ENCODE data around the gene SLC22A23.

SLC22A23 gene

GRCh38 chr6:3370361-3371221 lies 86.3 kb downstream of the SLC22A23 start:
- H3K36me3 Mint-ChIP-seq (ENCODE audit: low read depth), result no peaks in the 10 kb centered on the region
- no peak overlapping the region for H3K27ac Mint-ChIP-seq
- peaks cover 41% of the 10 kb centered on the region for H3K27me3 Mint-ChIP-seq
- H3K4me3 Mint-ChIP-seq, result no peak overlapping the region
- H3K9me3 Mint-ChIP-seq, result no peaks in the 10 kb centered on the region
- intact Hi-C loops (cut with micrococcal nuclease), result no loop called here
- peaks cover 41% of the 10 kb centered on the region for H3K4me1 Mint-ChIP-seq (ENCODE audit: low read depth)

GRCh38 chr6:3369985-3370360 lies 86.9 kb downstream of the SLC22A23 start:
- Mint-ChIP-seq H3K27me3 (peaks cover 46% of the 10 kb centered on the region), H3K27ac (no peak overlapping the region), H3K4me1 (ENCODE audit: low read depth) (peaks cover 41% of the 10 kb centered on the region), H3K4me3 (no peak overlapping the region), H3K36me3 (ENCODE audit: low read depth) (no peaks in the 10 kb centered on the region), H3K9me3 (no peaks in the 10 kb centered on the region)
- intact Hi-C loops (cut with micrococcal nuclease), result no loop called here

- Mint-ChIP-seq H3K4me3 (no peak overlapping the region), H3K36me3 (ENCODE audit: low read depth) (no peaks in the 10 kb centered on the region), H3K27ac (peak overlapping the region; percentile 63), H3K4me1 (ENCODE audit: low read depth) (peaks cover 41% of the 10 kb centered on the region), H3K27me3 (peaks cover 47% of the 10 kb centered on the region), H3K9me3 (no peaks in the 10 kb centered on the region)
- intact Hi-C loops (cut with micrococcal nuclease), result no loop called here
These were observed 88.2 kb downstream of the SLC22A23 start for GRCh38 chr6:3368685-3369084.

- H3K27ac Mint-ChIP-seq, result peak overlapping the region; percentile 63
- H3K4me1 Mint-ChIP-seq (ENCODE audit: low read depth), result peaks cover 36% of the 10 kb centered on the region
- no peaks in the 10 kb centered on the region for H3K36me3 Mint-ChIP-seq (ENCODE audit: low read depth)
- H3K27me3 Mint-ChIP-seq, result peaks cover 51% of the 10 kb centered on the region
- no peak overlapping the region for H3K4me3 Mint-ChIP-seq
- intact Hi-C loops (cut with micrococcal nuclease), result loop anchor here (1.0 kb wide), 1 partner anchor 11 kb away; no protein-coding TSS in a partner anchor
- H3K9me3 Mint-ChIP-seq, result no peaks in the 10 kb centered on the region
These were observed 89.2 kb downstream of the SLC22A23 start for GRCh38 chr6:3367630-3368029.

GRCh38 chr6:3366596-3367413 lies 90.0 kb downstream of the SLC22A23 start:
- H3K36me3 Mint-ChIP-seq (ENCODE audit: low read depth), result no peaks in the 10 kb centered on the region
- H3K27ac Mint-ChIP-seq, result peak overlapping the region; percentile 63
- H3K9me3 Mint-ChIP-seq, result no peaks in the 10 kb centered on the region
- no peak overlapping the region for H3K4me3 Mint-ChIP-seq
- intact Hi-C loops (cut with micrococcal nuclease), result loop anchor here (1.0 kb wide), 1 partner anchor 11 kb away; no protein-coding TSS in a partner anchor
- H3K4me1 Mint-ChIP-seq (ENCODE audit: low read depth), result peaks cover 30% of the 10 kb centered on the region
- peaks cover 46% of the 10 kb centered on the region for H3K27me3 Mint-ChIP-seq

GRCh38 chr6:3364391-3364790 lies 92.5 kb downstream of the SLC22A23 start:
- Mint-ChIP-seq H3K27me3 (peaks cover 39% of the 10 kb centered on the region), H3K27ac (peak overlapping the region; percentile 63), H3K36me3 (ENCODE audit: low read depth) (no peaks in the 10 kb centered on the region), H3K4me1 (ENCODE audit: low read depth) (peaks cover 35% of the 10 kb centered on the region), H3K4me3 (no peak overlapping the region), H3K9me3 (no peaks in the 10 kb centered on the region)
- intact Hi-C loops (cut with micrococcal nuclease), result no loop called here

GRCh38 chr6:3363296-3364025 lies 93.4 kb downstream of the SLC22A23 start:
- no peak overlapping the region for H3K4me3 Mint-ChIP-seq
- H3K4me1 Mint-ChIP-seq (ENCODE audit: low read depth), result peaks cover 27% of the 10 kb centered on the region
- peaks cover 38% of the 10 kb centered on the region for H3K27me3 Mint-ChIP-seq
- no peak overlapping the region for H3K27ac Mint-ChIP-seq
- H3K36me3 Mint-ChIP-seq (ENCODE audit: low read depth), result no peaks in the 10 kb centered on the region
- H3K9me3 Mint-ChIP-seq, result no peaks in the 10 kb centered on the region
- intact Hi-C loops (cut with micrococcal nuclease), result no loop called here

GRCh38 chr6:3361312-3362037 lies 95.4 kb downstream of the SLC22A23 start:
- Mint-ChIP-seq H3K4me1 (ENCODE audit: low read depth) (peaks cover 24% of the 10 kb centered on the region), H3K9me3 (no peaks in the 10 kb centered on the region), H3K27me3 (peaks cover 35% of the 10 kb centered on the region), H3K27ac (no peak overlapping the region), H3K4me3 (no peak overlapping the region), H3K36me3 (ENCODE audit: low read depth) (no peaks in the 10 kb centered on the region)
- intact Hi-C loops (cut with micrococcal nuclease), result no loop called here

GRCh38 chr6:3360727-3361045 lies 96.2 kb downstream of the SLC22A23 start:
- intact Hi-C loops (cut with micrococcal nuclease), result no loop called here
- Mint-ChIP-seq H3K27ac (no peak overlapping the region), H3K9me3 (no peaks in the 10 kb centered on the region), H3K4me1 (ENCODE audit: low read depth) (peaks cover 28% of the 10 kb centered on the region), H3K27me3 (peaks cover 29% of the 10 kb centered on the region), H3K36me3 (ENCODE audit: low read depth) (no peaks in the 10 kb centered on the region), H3K4me3 (no peak overlapping the region)

- Mint-ChIP-seq H3K4me1 (ENCODE audit: low read depth) (peaks cover 33% of the 10 kb centered on the region), H3K36me3 (ENCODE audit: low read depth) (no peaks in the 10 kb centered on the region), H3K27ac (no peak overlapping the region), H3K4me3 (no peak overlapping the region), H3K27me3 (peaks cover 25% of the 10 kb centered on the region), H3K9me3 (no peaks in the 10 kb centered on the region)
- intact Hi-C loops (cut with micrococcal nuclease), result no loop called here
These were observed 96.7 kb downstream of the SLC22A23 start for GRCh38 chr6:3359973-3360726.

GRCh38 chr6:3359101-3359752 lies 97.6 kb downstream of the SLC22A23 start:
- Mint-ChIP-seq H3K27me3 (peaks cover 16% of the 10 kb centered on the region), H3K9me3 (no peaks in the 10 kb centered on the region), H3K36me3 (ENCODE audit: low read depth) (no peaks in the 10 kb centered on the region), H3K4me3 (no peak overlapping the region), H3K4me1 (ENCODE audit: low read depth) (peaks cover 38% of the 10 kb centered on the region), H3K27ac (no peak overlapping the region)
- intact Hi-C loops (cut with micrococcal nuclease), result no loop called here

- Mint-ChIP-seq H3K4me3 (no peak overlapping the region), H3K9me3 (no peaks in the 10 kb centered on the region)
These were observed 98.3 kb downstream of the SLC22A23 start for GRCh38 chr6:3358413-3359100.

More at GRCh38 chr6:3358413-3359100, 98.3 kb downstream of the SLC22A23 start:
- intact Hi-C loops (cut with micrococcal nuclease), result no loop called here
- peaks cover 38% of the 10 kb centered on the region for H3K4me1 Mint-ChIP-seq (ENCODE audit: low read depth)
- H3K27ac Mint-ChIP-seq, result peak overlapping the region; percentile 56
- peaks cover 15% of the 10 kb centered on the region for H3K27me3 Mint-ChIP-seq
- H3K36me3 Mint-ChIP-seq (ENCODE audit: low read depth), result no peaks in the 10 kb centered on the region
